Lower lobe of right lung (tissue), 2 donors: Measurements from ENCODE around the gene MICALL2. TPM values are rescaled to one million over a fixed set of nuclear protein-coding genes. Genes with fewer than 3 reads are reported as not detected.
A peak's percentile ranks its signal among the peaks of the same experiment; 100 is the strongest.

Source experiments
- ATAC-seq, 2 donors: fragments of 200-7000 bp; cut with Tn5 transposase; one replicate each; pipeline ENCODE4 v1.9.1; 2020 to 2022; ENCODE audit warnings: mild to moderate bottlenecking in 2 of 2, moderate library complexity in 2 of 2
- DNase-seq: peaks from one replicate; pipeline ENCODE4 v3.0.0-alpha.2; 2020
- H3K27ac ChIP-seq: fragments of 200-600 bp; one replicate; pipeline ENCODE4 v1.8.0; 2022
- H3K27me3 ChIP-seq: fragments of 200-600 bp; one replicate; pipeline ENCODE4 v1.8.0; 2022; ENCODE audit warnings: low read depth
- H3K36me3 ChIP-seq: fragments of 200-600 bp; one replicate; pipeline ENCODE4 v1.8.0; 2022; ENCODE audit warnings: mild to moderate bottlenecking
- H3K4me1 ChIP-seq: fragments of 200-600 bp; one replicate; pipeline ENCODE4 v1.8.0; 2022
- H3K4me3 ChIP-seq: fragments of 200-600 bp; one replicate; pipeline ENCODE4 v1.8.0; 2022; ENCODE audit warnings: mild to moderate bottlenecking
- H3K9me3 ChIP-seq: fragments of 200-600 bp; one replicate; pipeline ENCODE4 v1.8.0; 2022
- CTCF ChIP-seq: fragments of 200-600 bp; IDR thresholded peaks from one replicate; pipeline ENCODE4 v1.8.0; 2022; ENCODE audit warnings: antibody characterized with exemption, mild to moderate bottlenecking
- intact Hi-C: fragments of 100-400 bp; cut with DNase I; formaldehyde crosslinking; loops from one replicate; pipeline ENCODE4 v1.11.0; 2022
- total RNA-seq: library from RNA; stranded (reverse); fragmentation: NEBNext Ultra II Directional; extraction: Animal tissue kit (Norgen Biotek cat#: 25700); gene quantifications from one replicate; pipeline ENCODE4 v1.2.1, GENCODE V29; 2021
- donor health status: DM: no; HTN: yes; CAD: no; lungs with severe emphysema.

MICALL2 gene
- total RNA-seq, 1 donor from 2014 or later = 28.9 TPM

- Histone ChIP-seq H3K27me3 (no peaks in the 10 kb centered on the region), H3K36me3 (peaks cover 43% of the 10 kb centered on the region), H3K9me3 (no peaks in the 10 kb centered on the region), H3K4me1 (peaks cover 25% of the 10 kb centered on the region), H3K4me3 (peak overlapping the region; percentile 98), H3K27ac (no peak overlapping the region)
- no peak for ATAC-seq
- no peak for DNase-seq
- no peak for TF ChIP-seq CTCF
- intact Hi-C loops = no loop called here
Measured at GRCh38 chr7:1503390-1503789, 44.1 kb upstream of the MICALL2 start.

- peaks cover 25% of the 10 kb centered on the region for H3K4me1 ChIP-seq
- no peak for DNase-seq
- intact Hi-C loops = no loop called here
- peaks cover 49% of the 10 kb centered on the region for H3K36me3 ChIP-seq
- no peaks in the 10 kb centered on the region for H3K9me3 ChIP-seq
- no peak for TF ChIP-seq CTCF
- no peaks in the 10 kb centered on the region for H3K27me3 ChIP-seq
- ATAC-seq = no peak
- peak overlapping the region; percentile 98 for H3K4me3 ChIP-seq
- no peak overlapping the region for H3K27ac ChIP-seq
Measured at GRCh38 chr7:1502845-1503244, 43.6 kb upstream of the MICALL2 start.

- no peak for TF ChIP-seq CTCF
- H3K27me3 ChIP-seq = no peaks in the 10 kb centered on the region
- peaks cover 60% of the 10 kb centered on the region for H3K36me3 ChIP-seq
- H3K27ac ChIP-seq = no peak overlapping the region
- H3K4me3 ChIP-seq = no peak overlapping the region
- ATAC-seq = no peak
- intact Hi-C loops = no loop called here
- peaks cover 22% of the 10 kb centered on the region for H3K4me1 ChIP-seq
- DNase-seq = no peak
- H3K9me3 ChIP-seq = no peaks in the 10 kb centered on the region
Measured at GRCh38 chr7:1501487-1502270, 42.4 kb upstream of the MICALL2 start.

GRCh38 chr7:1500064-1500807 is 41.0 kb upstream of the MICALL2 start:
- Histone ChIP-seq H3K27me3 (no peaks in the 10 kb centered on the region), H3K36me3 (peaks cover 75% of the 10 kb centered on the region), H3K9me3 (no peaks in the 10 kb centered on the region), H3K4me3 (no peak overlapping the region), H3K27ac (no peak overlapping the region), H3K4me1 (peaks cover 22% of the 10 kb centered on the region)
- no peak for ATAC-seq
- TF ChIP-seq CTCF = no peak
- no peak for DNase-seq
- intact Hi-C loops = no loop called here

- intact Hi-C loops = no loop called here
- Histone ChIP-seq H3K36me3 (peaks cover 82% of the 10 kb centered on the region), H3K4me3 (no peak overlapping the region), H3K27me3 (no peaks in the 10 kb centered on the region), H3K9me3 (no peaks in the 10 kb centered on the region), H3K4me1 (peaks cover 17% of the 10 kb centered on the region), H3K27ac (no peak overlapping the region)
- DNase-seq (no peak), ATAC-seq (no peak)
- no peak for TF ChIP-seq CTCF
Measured at GRCh38 chr7:1499367-1500029, 40.2 kb upstream of the MICALL2 start.
